Measurements from ENCODE around the gene JCHAIN.
A peak's percentile ranks its signal among the peaks of the same experiment; 100 is the strongest.
"Not testable (repeated sequence)": the region's sequence is repeated elsewhere in the genome, so short reads cannot be mapped to it uniquely, and the experiment has no call there.

JCHAIN gene

GRCh38 chr4:70666369-70666768, at the start of gene JCHAIN:
JCHAIN (minus strand) TSS chr4:70666508; CDS start chr4:70666490, 18 bp downstream.
- no peak for DNase-seq

- DNase-seq = peak; percentile 59
Measured at GRCh38 chr4:70715097-70715496, 48.8 kb upstream of the JCHAIN start.

- DNase-seq = no peak
Measured at GRCh38 chr4:70714079-70714887, 48.0 kb upstream of the JCHAIN start.

GRCh38 chr4:70713453-70714078, 47.3 kb upstream of the JCHAIN start:
- DNase-seq = no peak

- no peak for DNase-seq
Measured at GRCh38 chr4:70712604-70713452, 46.5 kb upstream of the JCHAIN start.

GRCh38 chr4:70712150-70712549, 45.8 kb upstream of the JCHAIN start:
- no peak for DNase-seq

- no peak for DNase-seq
Measured at GRCh38 chr4:70711599-70711998, 45.3 kb upstream of the JCHAIN start.

- DNase-seq = no peak
Measured at GRCh38 chr4:70709611-70710205, 43.4 kb upstream of the JCHAIN start.

GRCh38 chr4:70706516-70706915, 40.2 kb upstream of the JCHAIN start:
- DNase-seq = no peak

GRCh38 chr4:70706044-70706461, 39.7 kb upstream of the JCHAIN start:
- DNase-seq = no peak

- peak; percentile 75 for DNase-seq
Measured at GRCh38 chr4:70705183-70706043, 39.1 kb upstream of the JCHAIN start.

GRCh38 chr4:70704931-70705182, 38.5 kb upstream of the JCHAIN start:
- no peak for DNase-seq

- peak; percentile 68 for DNase-seq
Measured at GRCh38 chr4:70704215-70704930, 38.1 kb upstream of the JCHAIN start.

- no peak for DNase-seq
Measured at GRCh38 chr4:70703619-70704214, 37.4 kb upstream of the JCHAIN start.

- not testable (repeated sequence) for DNase-seq
Measured at GRCh38 chr4:70702592-70702991, 36.3 kb upstream of the JCHAIN start.

GRCh38 chr4:70701271-70701670, 35.0 kb upstream of the JCHAIN start:
- no peak for DNase-seq

- no peak for DNase-seq
Measured at GRCh38 chr4:70700712-70701111, 34.4 kb upstream of the JCHAIN start.

GRCh38 chr4:70698435-70698834, 32.1 kb upstream of the JCHAIN start:
- DNase-seq = not testable (repeated sequence)

GRCh38 chr4:70694633-70695032, 28.3 kb upstream of the JCHAIN start:
- DNase-seq = not testable (repeated sequence)

- DNase-seq = no peak
Measured at GRCh38 chr4:70691661-70692060, 25.4 kb upstream of the JCHAIN start.

- no peak for DNase-seq
Measured at GRCh38 chr4:70688795-70689231, 22.5 kb upstream of the JCHAIN start.

All from CD4-positive, alpha-beta T cell treated with Interleukin-15 for 1 hour (primary cell).